Mucosa of stomach (tissue), 1 donor: ENCODE results near the gene JAGN1.
"Not testable (repeated sequence)": the region's sequence is repeated elsewhere in the genome, so short reads cannot be mapped to it uniquely, and the experiment has no call there.

ENCODE experiments used
- H3K27me3 ChIP-seq: one replicate; pipeline ENCODE4 v1.7.0; 2013; ENCODE audit warnings: mild to moderate bottlenecking, low read length; ENCODE audit not compliant: control insufficient read depth, insufficient read depth
- H3K36me3 ChIP-seq: one replicate; pipeline ENCODE4 v1.7.0; 2013; ENCODE audit warnings: low read length; ENCODE audit not compliant: control insufficient read depth, insufficient read depth
- H3K4me1 ChIP-seq: one replicate; pipeline ENCODE4 v1.7.0; 2013; ENCODE audit warnings: mild to moderate bottlenecking, low read length; ENCODE audit not compliant: control insufficient read depth, insufficient read depth
- H3K4me3 ChIP-seq: one replicate; pipeline ENCODE4 v1.7.0; 2013; ENCODE audit warnings: low read length
- H3K9ac ChIP-seq: one replicate; pipeline ENCODE4 v1.7.0; 2013; ENCODE audit warnings: mild to moderate bottlenecking, low read length, moderate library complexity
- H3K9me3 ChIP-seq: one replicate; pipeline ENCODE4 v1.7.0; 2013; ENCODE audit warnings: mild to moderate bottlenecking, low read length, moderate library complexity; ENCODE audit not compliant: control insufficient read depth
- donor health status: Pancreatic carcinoma.

JAGN1 gene

GRCh38 chr3:9859530-9860025 is 30.8 kb upstream of the JAGN1 start:
- Histone ChIP-seq H3K27me3 (peaks cover 3% of the 10 kb centered on the region), H3K9me3 (no peaks in the 10 kb centered on the region), H3K36me3 (no peaks in the 10 kb centered on the region), H3K9ac (no peak overlapping the region), H3K4me3 (no peak overlapping the region), H3K4me1 (peaks cover 12% of the 10 kb centered on the region)

GRCh38 chr3:9861201-9861600 is 29.2 kb upstream of the JAGN1 start:
- H3K9me3 ChIP-seq, result no peaks in the 10 kb centered on the region
- no peaks in the 10 kb centered on the region for H3K36me3 ChIP-seq
- H3K9ac ChIP-seq, result no peak overlapping the region

GRCh38 chr3:9861626-9862130 is 28.7 kb upstream of the JAGN1 start:
- Histone ChIP-seq H3K4me3 (no peak overlapping the region), H3K36me3 (no peaks in the 10 kb centered on the region), H3K9me3 (no peaks in the 10 kb centered on the region), H3K27me3 (peaks cover 3% of the 10 kb centered on the region), H3K4me1 (peaks cover 12% of the 10 kb centered on the region), H3K9ac (no peak overlapping the region)

More at GRCh38 chr3:9861201-9861600, 29.2 kb upstream of the JAGN1 start:
- Histone ChIP-seq H3K4me3 (no peak overlapping the region), H3K4me1 (peaks cover 12% of the 10 kb centered on the region), H3K27me3 (peaks cover 3% of the 10 kb centered on the region)

GRCh38 chr3:9862391-9863057 is 27.9 kb upstream of the JAGN1 start:
- H3K27me3 ChIP-seq, result peaks cover 3% of the 10 kb centered on the region
- peak overlapping the region; percentile 53 for H3K9ac ChIP-seq
- peaks cover 12% of the 10 kb centered on the region for H3K4me1 ChIP-seq

GRCh38 chr3:9863058-9863772 is 27.2 kb upstream of the JAGN1 start:
- Histone ChIP-seq H3K4me1 (peaks cover 12% of the 10 kb centered on the region), H3K27me3 (peaks cover 3% of the 10 kb centered on the region), H3K9me3 (no peaks in the 10 kb centered on the region), H3K4me3 (no peak overlapping the region), H3K9ac (peak overlapping the region; percentile 53), H3K36me3 (no peaks in the 10 kb centered on the region)

More at GRCh38 chr3:9862391-9863057, 27.9 kb upstream of the JAGN1 start:
- Histone ChIP-seq H3K9me3 (no peaks in the 10 kb centered on the region), H3K36me3 (no peaks in the 10 kb centered on the region), H3K4me3 (no peak overlapping the region)

- Histone ChIP-seq H3K9me3 (no peaks in the 10 kb centered on the region), H3K27me3 (peaks cover 3% of the 10 kb centered on the region), H3K4me1 (peaks cover 12% of the 10 kb centered on the region), H3K4me3 (no peak overlapping the region), H3K36me3 (no peaks in the 10 kb centered on the region), H3K9ac (no peak overlapping the region)
Observed at GRCh38 chr3:9864200-9864927, 26.0 kb upstream of the JAGN1 start.

GRCh38 chr3:9865125-9865637 is 25.2 kb upstream of the JAGN1 start:
- not testable (repeated sequence) for H3K36me3 ChIP-seq, H3K27me3 ChIP-seq, H3K4me3 ChIP-seq, H3K9me3 ChIP-seq, H3K9ac ChIP-seq
- H3K4me1 ChIP-seq, result peaks cover 12% of the 10 kb centered on the region

GRCh38 chr3:9866639-9867038 is 23.8 kb upstream of the JAGN1 start:
- Histone ChIP-seq H3K9ac (no peak overlapping the region), H3K4me1 (peaks cover 12% of the 10 kb centered on the region), H3K9me3 (no peaks in the 10 kb centered on the region), H3K27me3 (peaks cover 3% of the 10 kb centered on the region), H3K4me3 (no peak overlapping the region), H3K36me3 (no peaks in the 10 kb centered on the region)

GRCh38 chr3:9867106-9867505 is 23.3 kb upstream of the JAGN1 start:
- Histone ChIP-seq H3K9ac (no peak overlapping the region), H3K36me3 (no peaks in the 10 kb centered on the region), H3K4me1 (peaks cover 10% of the 10 kb centered on the region), H3K9me3 (no peaks in the 10 kb centered on the region), H3K4me3 (no peak overlapping the region), H3K27me3 (peaks cover 3% of the 10 kb centered on the region)

GRCh38 chr3:9869955-9870354 is 20.5 kb upstream of the JAGN1 start:
- Histone ChIP-seq H3K27me3 (no peaks in the 10 kb centered on the region), H3K9me3 (no peaks in the 10 kb centered on the region), H3K9ac (no peak overlapping the region), H3K4me1 (no peaks in the 10 kb centered on the region), H3K36me3 (no peaks in the 10 kb centered on the region), H3K4me3 (no peak overlapping the region)

GRCh38 chr3:9870978-9871377 is 19.4 kb upstream of the JAGN1 start:
- no peaks in the 10 kb centered on the region for H3K9me3 ChIP-seq
- H3K9ac ChIP-seq, result no peak overlapping the region
- H3K4me1 ChIP-seq, result no peaks in the 10 kb centered on the region
- no peaks in the 10 kb centered on the region for H3K27me3 ChIP-seq
- no peak overlapping the region for H3K4me3 ChIP-seq
- no peaks in the 10 kb centered on the region for H3K36me3 ChIP-seq

- H3K9me3 ChIP-seq, H3K9ac ChIP-seq, H3K4me3 ChIP-seq, H3K27me3 ChIP-seq, H3K4me1 ChIP-seq, H3K36me3 ChIP-seq: not testable (repeated sequence)
Observed at GRCh38 chr3:9872067-9872466, 18.3 kb upstream of the JAGN1 start.
